K562 (cell line): ENCODE data around the gene ANKH. TPM values are rescaled to one million over a fixed set of nuclear protein-coding genes. Genes with fewer than 3 reads are reported as not detected.

Source experiments
- ATAC-seq: fragments of 200-7000 bp; cut with Tn5 transposase; 3 replicates; pipeline ENCODE4 v1.9.1; 2020; ENCODE audit warnings: moderate library complexity
- BruUV-seq: library from RNA; stranded (reverse); fragments of 400-500 nt; replicated peaks from 2 replicates; lab custom pipeline; 2021; lab: Mats Ljungman, UMichigan
- CTCF ChIA-PET: fragments of 300-600 bp; formaldehyde crosslinking; extraction: SDS; loops from one replicate; lab custom pipeline; 2021; ENCODE audit warnings: low intra/inter-chr PET ratio; lab: Yijun Ruan, JAX
- POLR2A ChIA-PET: fragments of 300-600, 350-650 bp; sonication (Branson Sonifier 250); formaldehyde crosslinking; extraction: SDS; loops from one replicate; lab custom pipeline; 2021; ENCODE audit warnings: antibody characterized with exemption, inconsistent platforms; lab: Yijun Ruan, JAX
- DNase-seq, 4 experiments: peaks; one replicate each; pipeline versions ENCODE4 v3.0.0 to v3.0.0-alpha.2; 2011 to 2018; ENCODE audit warnings: low spot score in 3 of 4, mixed read lengths in 3 of 4; ENCODE audit errors: extremely low read depth in 1 of 4
- FAIRE-seq: peaks from 2 replicates; lab custom pipeline; 2011; peaks lifted over from hg19 to GRCh38; lab: Jason Lieb, UNC
- H2AFZ ChIP-seq: 2 replicates; pipeline ENCODE4 v1.6.0; 2011; ENCODE audit warnings: low read depth, low read length, control low read depth, inconsistent platforms
- H3K27ac ChIP-seq: fragments of 200-600 bp; 3 replicates; pipeline ENCODE4 v1.8.0; 2011; ENCODE audit warnings: low read depth, mild to moderate bottlenecking, control low read depth, inconsistent platforms, low read length, moderate library complexity, mixed read lengths; ENCODE audit errors: extremely low read depth
- H3K27me3 ChIP-seq, 2 experiments: fragments of 300-600 bp in 1 of 2; 2 replicates in 1 of 2; 3 replicates in 1 of 2; pipeline versions ENCODE4 v1.6.0 to v1.8.0; 2011; ENCODE audit warnings: inconsistent platforms in 2 of 2, low read length in 2 of 2, mild to moderate bottlenecking in 1 of 2, mixed read lengths in 1 of 2, moderate library complexity in 1 of 2; ENCODE audit not compliant: control insufficient read depth in 2 of 2, insufficient read depth in 2 of 2
- H3K36me3 ChIP-seq: fragments of 300-600 bp; 3 replicates; pipeline ENCODE4 v1.8.0; 2011; ENCODE audit warnings: mild to moderate bottlenecking, low read length, inconsistent platforms; ENCODE audit not compliant: control insufficient read depth, insufficient read depth
- H3K4me1 ChIP-seq, 2 experiments: fragments of 200-600 bp in 1 of 2; replicated peaks in 1 of 2; 2 replicates in 1 of 2; 3 replicates in 1 of 2; pipeline versions ENCODE4 v1.5.1 to v1.8.0; 2011; ENCODE audit warnings: inconsistent platforms in 2 of 2, low read length in 2 of 2, mild to moderate bottlenecking in 1 of 2, mixed read lengths in 1 of 2, moderate library complexity in 1 of 2; ENCODE audit not compliant: control insufficient read depth in 2 of 2, insufficient read depth in 2 of 2
- H3K4me2 ChIP-seq: 2 replicates; pipeline ENCODE4 v1.6.1; 2011; ENCODE audit warnings: low read length, control low read depth, inconsistent platforms, mixed read lengths; ENCODE audit not compliant: insufficient read depth
- H3K4me3 ChIP-seq: fragments of 200-600 bp; sonication (generic), shearing (Covaris generic); 2 replicates; pipeline ENCODE4 v1.5.1; 2016; ENCODE audit warnings: control low read depth, inconsistent platforms
- H3K79me2 ChIP-seq: fragments of 200-600 bp; 3 replicates; pipeline ENCODE4 v1.8.0; 2011; ENCODE audit warnings: low read length, inconsistent platforms; ENCODE audit not compliant: control insufficient read depth, insufficient read depth
- H3K9ac ChIP-seq, 2 experiments: 2 replicates each; pipeline versions ENCODE4 v1.6.0 to v1.6.1; 2011; ENCODE audit warnings: low read depth in 2 of 2, low read length in 2 of 2, control low read depth in 1 of 2, inconsistent platforms in 1 of 2, mild to moderate bottlenecking in 1 of 2, mixed read lengths in 1 of 2; ENCODE audit not compliant: insufficient read depth in 1 of 2
- H3K9me1 ChIP-seq: one replicate; pipeline ENCODE4 v1.6.0; 2011; ENCODE audit warnings: inconsistent platforms, mild to moderate bottlenecking, low read length, moderate library complexity; ENCODE audit not compliant: control insufficient read depth, insufficient read depth
- H3K9me3 ChIP-seq: replicated peaks from 2 replicates; pipeline ENCODE4 v1.5.1; 2011; ENCODE audit warnings: low read depth, low read length, inconsistent platforms; ENCODE audit not compliant: control insufficient read depth, insufficient read depth
- H4K20me1 ChIP-seq: replicated peaks from 2 replicates; pipeline ENCODE4 v1.6.1; 2011; ENCODE audit warnings: low read length, inconsistent platforms, mixed read lengths; ENCODE audit not compliant: control insufficient read depth, insufficient read depth
- COPS2 ChIP-seq: fragments of 450-650 bp; conservative IDR thresholded peaks from 2 replicates; pipeline ENCODE4 v1.6.1; 2016; ENCODE audit warnings: mild to moderate bottlenecking, moderate library complexity
- CREB5 ChIP-seq: fragments of 250-450 bp; sonication (Bioruptor Pico); IDR thresholded peaks from 2 replicates; pipeline ENCODE4 v1.5.0; 2020; ENCODE audit warnings: mild to moderate bottlenecking
- HDGF ChIP-seq: fragments of 450-650 bp; IDR thresholded peaks from 2 replicates; pipeline ENCODE4 v1.6.1; 2016
- MTF1 ChIP-seq: fragments of 250-450 bp; sonication (Bioruptor Pico); IDR thresholded peaks from 2 replicates; pipeline ENCODE4 v1.9.0; 2021; ENCODE audit warnings: moderate library complexity, mild to moderate bottlenecking, inconsistent platforms, borderline replicate concordance
- ZNF146 ChIP-seq: IDR thresholded peaks from one replicate; pipeline ENCODE4 v1.6.1; 2018; ENCODE audit warnings: missing compliant biosample characterization; ENCODE audit not compliant: unreplicated experiment
- WGBS: fragments of 100-300 bp; shearing (Covaris generic); methylation state at CpG from one replicate; pipeline ENCODE4 v1.1.6; 2016; ENCODE audit warnings: low coverage, mixed read lengths; ENCODE audit not compliant: insufficient coverage; ENCODE audit errors: missing lambda C conversion rate; 5-methylcytosine and 5-hydroxymethylcytosine counted together
- in situ Hi-C: fragments of 300-500 bp; cut with MboI; formaldehyde crosslinking; loops from 4 replicates; pipeline ENCODE4 v1.15.0; 2018; ENCODE audit warnings: inconsistent platforms, mixed read lengths
- intact Hi-C: fragments of 100-400 bp; cut with micrococcal nuclease; formaldehyde crosslinking; loops from 2 replicates; pipeline ENCODE4 v1.14.2; 2022
- polyA plus RNA-seq, 8 experiments: library from polyadenylated mRNA; depleted of rRNA in 4 of 8; stranded (reverse) in 5 of 8; unstranded in 3 of 8; fragments of >200 nt; fragmentation: Nextera tagmentation in 2 of 8; fragmentation: Illumina TruSeq in 1 of 8; extraction: Ambion mirVana in 2 of 8; extraction: Trizol in 1 of 8; gene quantifications; 2 replicates each; pipeline versions ENCODE4 v1.2.1 to v1.2.3, GENCODE V29; 2011 to 2014; ENCODE audit warnings: inconsistent platforms in 1 of 8, missing spikeins in 1 of 8
- total RNA-seq, 7 experiments: library from RNA; depleted of rRNA in 6 of 7; stranded (reverse); fragments of >200 nt in 6 of 7; fragmentation: Illumina TruSeq in 2 of 7; extraction: Trizol in 2 of 7; gene quantifications; 2 replicates each; pipeline versions ENCODE4 v1.2.1 to v1.2.3, GENCODE V29; 2011 to 2021; ENCODE audit warnings: low replicate concordance in 1 of 7

ANKH gene
- total and polyA plus RNA-seq, 9 of the 15 experiments (the other 6 are each of a cell fraction or from before 2014, with no cell fraction given) = 0.79 to 12.2 (median 4.5) TPM

GRCh38 chr5:14816374-14816998 lies 55.1 kb downstream of the ANKH start:
- ChIA-PET POLR2A (interaction anchor here (0.9 kb wide), 1 partner anchor 54 kb away, joined by 3 read pairs; no protein-coding TSS in a partner anchor), CTCF (no interaction called here)
- intact Hi-C loops = no loop called here

More at GRCh38 chr5:14816374-14816998, 55.1 kb downstream of the ANKH start:
- Histone ChIP-seq H2AFZ (no peak overlapping the region), H3K9me3 (no peaks in the 10 kb centered on the region), H3K4me1 (no peaks in the 10 kb centered on the region), H3K9me1 (no peaks in the 10 kb centered on the region), H3K27ac (no peak overlapping the region), H3K4me3 (no peak overlapping the region), H3K36me3 (no peaks in the 10 kb centered on the region), H3K27me3 (peaks cover 3 to 6% of the 10 kb centered on the region in 2 experiments; a peak in 4 of 5 replicates), H3K9ac (no peak overlapping the region), H3K79me2 (no peaks in the 10 kb centered on the region), H3K4me2 (no peak overlapping the region), H4K20me1 (no peaks in the 10 kb centered on the region; the same call in 1 of the 2 replicates)
- WGBS = under 1% methylated on average over 11 of the region's 11 CpGs
- BruUV-seq = no TSS peak
- peak; percentile 37 for FAIRE-seq
- in situ Hi-C loops = no loop called here
- no peak for ATAC-seq
- no peak for DNase-seq
- TF ChIP-seq HDGF (no peak), ZNF146 (CRISPR knock-in tag) (no peak), CREB5 (no peak), COPS2 (no peak), MTF1 (no peak)
